Thyroid gland (tissue), 4 donors: ENCODE data around the gene EYS. TPM values are rescaled to one million over a fixed set of nuclear protein-coding genes. Genes with fewer than 3 reads are reported as not detected.
"Not testable (repeated sequence)": the region's sequence is repeated elsewhere in the genome, so short reads cannot be mapped to it uniquely, and the experiment has no call there.

Experiments
- DNase-seq, 2 donors: peaks; one replicate each; pipeline ENCODE4 v3.0.0-alpha.2; 2019
- H3K27ac ChIP-seq, 3 donors: fragments of 200-600 bp; sonication (generic); 1 replicate in 2 of 3; 2 replicates in 1 of 3; pipeline ENCODE4 v1.5.1; 2016 to 2019; ENCODE audit warnings: mild to moderate bottlenecking in 1 of 3, moderate library complexity in 1 of 3
- H3K27me3 ChIP-seq: fragments of 200-600 bp; sonication (generic); one replicate; pipeline ENCODE4 v1.5.1; 2019
- H3K36me3 ChIP-seq, 2 donors: fragments of 200-600 bp; sonication (generic); one replicate each; pipeline ENCODE4 v1.5.1; 2016 to 2019
- H3K4me1 ChIP-seq, 2 donors: fragments of 200-600 bp; sonication (generic); one replicate each; pipeline ENCODE4 v1.5.1; 2017 to 2019
- H3K4me3 ChIP-seq, 3 donors: fragments of 200-600 bp; sonication (generic); replicated peaks in 1 of 3; 1 replicate in 2 of 3; 2 replicates in 1 of 3; pipeline ENCODE4 v1.5.1; 2016; ENCODE audit warnings: mild to moderate bottlenecking in 1 of 3
- H3K9me3 ChIP-seq: fragments of 200-600 bp; sonication (generic); one replicate; pipeline ENCODE4 v1.5.1; 2017
- POLR2A ChIP-seq, 2 donors: fragments of 450-650 bp; IDR thresholded peaks; one replicate each; pipeline ENCODE4 v1.6.1; 2017; ENCODE audit warnings: antibody characterized with exemption in 2 of 2, mild to moderate bottlenecking in 2 of 2, moderate library complexity in 1 of 2
- WGBS, 2 donors: methylation state at CpG; one replicate each; pipeline ENCODE4 v1.1.5; 2017; 5-methylcytosine and 5-hydroxymethylcytosine counted together
- intact Hi-C: fragments of 100-400 bp; cut with DNase I; formaldehyde crosslinking; loops from one replicate; pipeline ENCODE4 v1.15.1; 2023
- total RNA-seq, 4 donors: library from RNA; depleted of rRNA; stranded (reverse); fragments of >200 nt; gene quantifications; one replicate each; pipeline ENCODE4 v1.2.3, GENCODE V29; 2016
- TF ChIP-seq, protein P1 (sequence below), 6 experiments: fragments of 200-600 bp in 3 of 6; fragments of 450-650 bp in 3 of 6; sonication (generic) in 3 of 6; IDR thresholded peaks; one replicate each; pipeline ENCODE4 v1.5.1; 2016 to 2019; ENCODE audit warnings: antibody characterized with exemption in 6 of 6, mild to moderate bottlenecking in 2 of 6, inconsistent platforms in 1 of 6, moderate library complexity in 1 of 6

The EYS gene
- total RNA-seq, 4 donors from 2014 or later, result not detected

- TF ChIP-seq, protein P1, sequence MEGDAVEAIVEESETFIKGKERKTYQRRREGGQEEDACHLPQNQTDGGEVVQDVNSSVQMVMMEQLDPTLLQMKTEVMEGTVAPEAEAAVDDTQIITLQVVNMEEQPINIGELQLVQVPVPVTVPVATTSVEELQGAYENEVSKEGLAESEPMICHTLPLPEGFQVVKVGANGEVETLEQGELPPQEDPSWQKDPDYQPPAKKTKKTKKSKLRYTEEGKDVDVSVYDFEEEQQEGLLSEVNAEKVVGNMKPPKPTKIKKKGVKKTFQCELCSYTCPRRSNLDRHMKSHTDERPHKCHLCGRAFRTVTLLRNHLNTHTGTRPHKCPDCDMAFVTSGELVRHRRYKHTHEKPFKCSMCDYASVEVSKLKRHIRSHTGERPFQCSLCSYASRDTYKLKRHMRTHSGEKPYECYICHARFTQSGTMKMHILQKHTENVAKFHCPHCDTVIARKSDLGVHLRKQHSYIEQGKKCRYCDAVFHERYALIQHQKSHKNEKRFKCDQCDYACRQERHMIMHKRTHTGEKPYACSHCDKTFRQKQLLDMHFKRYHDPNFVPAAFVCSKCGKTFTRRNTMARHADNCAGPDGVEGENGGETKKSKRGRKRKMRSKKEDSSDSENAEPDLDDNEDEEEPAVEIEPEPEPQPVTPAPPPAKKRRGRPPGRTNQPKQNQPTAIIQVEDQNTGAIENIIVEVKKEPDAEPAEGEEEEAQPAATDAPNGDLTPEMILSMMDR (IDR thresholded peaks at IDR 0.05), result no peak
- no peak for TF ChIP-seq POLR2A (IDR thresholded peaks at IDR 0.05)
- DNase-seq, result no peak
- Histone ChIP-seq H3K36me3 (no peaks in the 10 kb centered on the region), H3K27ac (no peak overlapping the region), H3K27me3 (no peaks in the 10 kb centered on the region), H3K4me1 (no peaks in the 10 kb centered on the region), H3K9me3 (no peaks in the 10 kb centered on the region), H3K4me3 (no peak overlapping the region)
- intact Hi-C loops, result no loop called here
- WGBS, 2 donors, result 79 to 81% methylated on average over 2 of the region's 2 CpGs
Observed at GRCh38 chr6:65501045-65501444, 206.0 kb downstream of the EYS start.

DNA sequence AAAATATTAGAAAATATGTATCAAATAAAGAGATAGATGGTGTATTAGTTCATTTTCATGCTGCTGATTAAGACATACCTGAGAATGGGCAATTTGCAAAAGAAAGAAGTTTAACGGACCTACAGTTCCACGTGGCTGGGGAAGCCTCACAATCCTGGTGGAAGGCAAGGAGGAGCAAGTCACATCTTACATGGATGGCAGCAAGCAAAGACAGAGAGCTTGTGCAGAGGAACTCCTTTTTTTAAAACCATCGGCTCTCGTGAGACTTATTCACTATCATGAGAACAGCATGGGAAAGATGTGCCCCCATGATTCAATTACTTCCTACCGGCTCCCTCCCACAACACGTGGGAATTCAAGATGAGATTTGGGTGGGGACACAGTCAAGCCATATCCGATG lies 223.4 kb downstream of the EYS start:
- H3K27me3 ChIP-seq, H3K4me1 ChIP-seq, DNase-seq, H3K36me3 ChIP-seq, intact Hi-C loops, H3K9me3 ChIP-seq, H3K27ac ChIP-seq, H3K4me3 ChIP-seq: not testable (repeated sequence)
- 87 to 89% methylated on average over 7 of the region's 7 CpGs for WGBS, 2 donors

DNA sequence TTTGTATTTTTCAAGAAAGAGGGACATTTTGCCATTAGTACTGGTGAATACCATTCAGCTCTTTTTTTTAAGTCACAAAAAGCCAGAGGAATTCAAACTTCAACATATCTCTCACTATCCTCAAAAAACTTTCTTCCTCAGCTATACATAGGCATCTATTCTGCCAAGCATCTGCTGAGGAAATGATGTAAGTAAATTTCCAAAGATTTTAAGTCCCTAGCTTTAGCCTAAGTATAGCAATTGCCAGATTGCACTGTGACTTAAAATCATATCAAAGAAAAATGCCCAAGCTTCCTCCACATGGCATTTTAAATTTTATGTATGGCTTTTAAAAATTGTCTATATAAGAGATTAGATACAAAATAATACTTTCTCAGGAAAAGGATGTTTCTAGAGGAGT lies 237.4 kb downstream of the EYS start:
- no peak overlapping the region for H3K4me3 ChIP-seq
- no peak overlapping the region for H3K27ac ChIP-seq
- TF ChIP-seq, protein P1 (IDR thresholded peaks at IDR 0.05), result no peak
- TF ChIP-seq POLR2A (IDR thresholded peaks at IDR 0.05), result no peak
- no peaks in the 10 kb centered on the region for H3K27me3 ChIP-seq
- no peaks in the 10 kb centered on the region for H3K9me3 ChIP-seq
- intact Hi-C loops, result no loop called here
- no peak for DNase-seq
- H3K4me1 ChIP-seq, result no peaks in the 10 kb centered on the region
- no peaks in the 10 kb centered on the region for H3K36me3 ChIP-seq

DNA sequence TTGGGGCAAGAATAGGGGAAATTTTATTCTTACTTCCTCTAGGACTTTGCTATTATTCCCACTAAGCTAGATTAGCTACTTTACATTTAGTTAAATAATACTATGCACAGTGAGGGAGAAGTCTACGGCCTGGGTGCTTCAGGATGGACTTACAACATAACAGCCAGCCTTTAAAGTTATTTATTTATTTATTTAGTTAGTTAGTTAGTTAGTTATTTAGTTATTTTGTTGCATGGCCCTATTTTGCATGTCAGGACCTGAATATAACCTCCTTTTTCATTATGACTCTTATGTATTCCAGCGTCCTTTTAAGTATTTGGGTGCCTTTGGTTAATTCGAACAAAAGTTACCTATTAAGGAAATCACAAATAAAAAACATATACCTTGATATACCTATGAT lies 238.7 kb downstream of the EYS start:
- no peak for DNase-seq
- Histone ChIP-seq H3K36me3 (no peaks in the 10 kb centered on the region), H3K9me3 (no peaks in the 10 kb centered on the region), H3K4me1 (no peaks in the 10 kb centered on the region), H3K4me3 (no peak overlapping the region), H3K27me3 (no peaks in the 10 kb centered on the region), H3K27ac (no peak overlapping the region)
- 85 to 87% methylated on average over 3 of the region's 3 CpGs for WGBS, 2 donors
- intact Hi-C loops, result no loop called here
- TF ChIP-seq POLR2A (IDR thresholded peaks at IDR 0.05), result no peak

DNA sequence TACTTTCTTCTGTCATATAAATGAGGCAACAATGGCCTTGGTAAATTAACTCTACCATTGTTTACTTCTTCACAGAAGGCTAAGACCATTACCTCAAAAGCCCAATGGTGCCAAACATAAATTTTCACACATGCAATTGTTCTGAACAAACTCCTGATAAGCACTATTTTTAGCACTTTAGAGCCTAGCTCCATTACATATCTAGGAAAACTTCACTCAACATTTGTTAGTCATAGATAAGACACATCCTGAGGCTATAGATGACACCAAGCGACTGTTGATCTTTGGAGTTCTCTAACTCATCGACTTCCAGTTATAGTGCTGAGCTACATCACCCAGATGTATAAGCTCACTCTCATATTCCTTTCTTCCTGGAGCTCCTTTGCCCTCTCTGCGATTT lies 245.9 kb downstream of the EYS start:
- H3K4me1 ChIP-seq, result no peaks in the 10 kb centered on the region
- TF ChIP-seq, protein P1 (IDR thresholded peaks at IDR 0.05), result no peak
- TF ChIP-seq POLR2A (IDR thresholded peaks at IDR 0.05), result no peak
- no peak overlapping the region for H3K4me3 ChIP-seq
- intact Hi-C loops, result no loop called here
- H3K27ac ChIP-seq, result no peak overlapping the region
- no peaks in the 10 kb centered on the region for H3K9me3 ChIP-seq
- 81% methylated on average over 3 of the region's 3 CpGs for WGBS, 2 donors
- H3K27me3 ChIP-seq, result no peaks in the 10 kb centered on the region
- no peak for DNase-seq
- no peaks in the 10 kb centered on the region for H3K36me3 ChIP-seq

DNA sequence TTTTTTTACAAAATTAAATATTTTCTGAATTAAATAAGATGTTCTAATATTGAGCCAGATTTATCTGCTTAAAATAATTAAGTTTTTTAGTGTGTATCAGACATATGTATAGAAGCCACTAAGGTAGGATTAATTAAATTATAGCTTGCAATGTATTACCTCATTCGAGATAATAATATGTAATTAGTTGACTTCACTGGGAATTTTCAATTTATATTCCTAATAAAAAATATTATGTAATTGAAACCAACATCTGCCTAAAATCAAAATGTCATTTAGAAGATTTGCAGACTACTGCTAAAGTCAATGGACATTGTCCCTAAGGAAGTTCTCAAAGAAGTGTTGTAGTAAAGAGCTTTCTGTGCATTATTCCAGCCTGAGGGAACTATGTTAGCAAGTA lies 254.7 kb downstream of the EYS start:
- Histone ChIP-seq H3K27ac (no peak overlapping the region), H3K4me3 (no peak overlapping the region), H3K9me3 (no peaks in the 10 kb centered on the region), H3K4me1 (no peaks in the 10 kb centered on the region), H3K27me3 (no peaks in the 10 kb centered on the region), H3K36me3 (no peaks in the 10 kb centered on the region)
- no peak for DNase-seq
- no peak for TF ChIP-seq POLR2A (IDR thresholded peaks at IDR 0.05)
- TF ChIP-seq, protein P1 (IDR thresholded peaks at IDR 0.05), result no peak
- 67 to 84% methylated on average over 1 of the region's 1 CpG for WGBS, 2 donors
- intact Hi-C loops, result no loop called here
